Measurements from ENCODE around the gene SMIM32.

GRCh38 chr5:136157514-136157913, 35.4 kb downstream of the SMIM32 start:
- TF ChIP-seq CTCF (IDR thresholded peaks at IDR 0.05) (no peak), EZH2 (IDR thresholded peaks at IDR 0.05; ENCODE audit: borderline replicate concordance, insufficient read depth, low read depth, low read length, poor library complexity, severe bottlenecking) (no peak)

Measured in B cell (primary cell).